ENCODE results near the gene POFUT2.
"Not testable (repeated sequence)": the region's sequence is repeated elsewhere in the genome, so short reads cannot be mapped to it uniquely, and the experiment has no call there.

Gene POFUT2

DNA sequence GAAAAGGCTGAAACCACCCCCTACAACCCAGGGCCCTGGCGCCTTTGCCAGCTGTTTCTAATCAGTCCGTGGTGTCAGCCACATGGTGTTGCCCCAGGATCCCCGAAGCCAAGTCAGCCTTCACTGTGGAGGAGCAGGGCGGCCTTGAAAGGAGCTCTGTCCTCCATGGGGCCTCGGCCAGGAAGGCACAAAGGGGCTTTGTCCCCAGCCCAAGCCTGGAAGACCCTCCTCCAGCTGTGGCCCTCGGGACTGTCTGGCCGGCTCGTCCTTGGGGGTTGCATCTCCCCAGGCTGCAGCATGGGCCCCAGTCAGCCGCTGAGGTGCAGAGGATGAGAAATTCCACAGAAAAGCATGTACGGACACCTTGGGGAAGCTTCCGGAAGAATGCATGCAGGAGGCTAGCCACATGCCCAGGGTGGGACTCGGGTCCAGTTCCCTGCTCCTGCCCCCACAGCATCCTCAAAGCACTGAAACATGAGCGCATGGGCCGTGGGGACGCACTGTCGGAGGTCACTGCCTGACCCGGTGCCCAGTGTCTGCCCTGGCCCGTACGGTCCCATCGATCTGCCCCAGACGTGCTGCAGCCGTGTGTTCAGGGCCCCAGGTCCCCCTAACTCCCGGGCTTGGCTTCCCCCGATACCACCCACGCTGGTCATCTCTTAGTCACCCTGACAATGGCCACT, 38.6 kb upstream of the POFUT2 start:
- DNase-seq (ENCODE audit: low read depth) = no peak

DNA sequence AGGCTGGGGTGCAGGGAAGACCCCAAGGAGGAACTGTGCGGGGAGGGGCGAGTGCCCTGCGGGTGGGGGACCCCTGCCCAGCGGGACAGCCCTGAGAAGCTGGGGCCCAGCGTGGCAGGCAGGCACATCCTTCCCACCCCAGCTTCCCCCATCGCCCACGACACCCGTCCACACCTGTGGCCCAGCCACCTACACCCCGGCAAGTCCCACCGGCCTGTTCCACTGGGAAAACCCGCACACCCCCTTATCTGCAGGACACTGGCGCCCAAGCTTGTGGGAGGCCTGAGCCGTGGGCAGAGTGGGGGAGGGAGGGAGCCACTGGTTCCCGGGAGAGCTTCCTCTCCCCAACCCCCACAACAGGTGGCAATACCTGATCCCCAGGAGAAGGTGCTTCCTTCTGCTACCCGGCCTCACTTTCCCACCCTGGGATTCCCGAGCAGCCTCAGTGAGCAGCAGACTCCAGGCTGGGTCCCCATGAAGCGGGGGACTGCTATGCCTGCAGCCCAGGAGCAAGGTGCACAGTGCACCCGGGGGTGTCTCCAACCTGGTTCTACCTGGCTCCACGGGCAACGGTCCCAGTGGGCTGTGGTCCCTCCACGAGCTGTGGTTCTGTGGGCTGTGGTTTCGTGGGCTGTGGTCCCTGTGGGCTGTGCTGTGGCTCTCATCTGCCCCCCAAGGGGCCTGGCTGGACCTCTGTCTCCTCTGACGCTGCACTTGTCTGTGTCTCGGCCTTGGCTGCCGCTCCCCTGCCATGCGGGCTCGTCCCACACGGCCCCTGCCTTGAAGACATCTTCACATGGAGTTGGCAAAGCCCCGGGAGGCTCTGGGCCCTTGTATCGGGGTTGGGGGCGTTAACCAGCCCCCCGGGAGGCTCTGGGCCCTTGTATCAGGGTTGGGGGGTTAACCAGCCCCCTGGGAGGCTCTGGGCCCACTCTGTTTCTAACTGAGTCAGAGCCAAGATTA, 37.8 kb upstream of the POFUT2 start:
- DNase-seq (ENCODE audit: low read depth) = no peak

DNA sequence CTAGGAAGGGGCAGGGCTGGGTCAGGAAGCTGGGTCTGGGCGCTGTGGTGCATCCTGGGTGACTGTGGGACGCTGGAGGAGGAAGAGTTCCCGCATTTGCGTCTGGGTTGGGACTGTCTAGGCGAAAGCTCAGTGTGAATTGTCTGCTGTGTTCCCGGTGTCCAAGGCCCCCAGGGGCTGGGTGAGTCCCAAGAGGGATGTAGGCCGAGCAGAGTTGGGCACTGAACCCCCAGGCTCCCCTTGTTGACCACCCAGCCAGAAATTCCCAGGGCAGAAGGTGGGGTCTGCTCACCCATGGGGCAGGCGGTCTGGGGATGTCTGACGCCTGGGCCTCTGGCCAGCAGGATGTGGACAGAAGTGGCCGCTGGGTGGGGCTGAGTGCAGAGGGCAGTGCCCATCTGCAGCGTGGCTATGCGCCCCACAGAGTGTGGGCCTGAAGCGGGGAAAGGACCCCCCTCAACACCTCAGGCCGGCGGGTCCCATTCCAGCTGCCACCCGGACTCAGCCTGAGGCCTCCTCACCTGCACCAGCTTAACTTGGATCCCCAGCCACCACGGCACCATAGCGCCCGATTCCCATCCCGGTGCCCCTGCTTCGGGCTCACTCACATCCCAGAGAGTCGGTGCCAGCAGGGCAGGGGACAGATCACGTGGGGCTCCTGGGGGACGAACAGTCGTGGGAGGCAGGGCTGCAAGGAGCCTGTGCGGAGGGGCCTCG, 37.0 kb upstream of the POFUT2 start:
- DNase-seq (ENCODE audit: low read depth) = no peak

DNA sequence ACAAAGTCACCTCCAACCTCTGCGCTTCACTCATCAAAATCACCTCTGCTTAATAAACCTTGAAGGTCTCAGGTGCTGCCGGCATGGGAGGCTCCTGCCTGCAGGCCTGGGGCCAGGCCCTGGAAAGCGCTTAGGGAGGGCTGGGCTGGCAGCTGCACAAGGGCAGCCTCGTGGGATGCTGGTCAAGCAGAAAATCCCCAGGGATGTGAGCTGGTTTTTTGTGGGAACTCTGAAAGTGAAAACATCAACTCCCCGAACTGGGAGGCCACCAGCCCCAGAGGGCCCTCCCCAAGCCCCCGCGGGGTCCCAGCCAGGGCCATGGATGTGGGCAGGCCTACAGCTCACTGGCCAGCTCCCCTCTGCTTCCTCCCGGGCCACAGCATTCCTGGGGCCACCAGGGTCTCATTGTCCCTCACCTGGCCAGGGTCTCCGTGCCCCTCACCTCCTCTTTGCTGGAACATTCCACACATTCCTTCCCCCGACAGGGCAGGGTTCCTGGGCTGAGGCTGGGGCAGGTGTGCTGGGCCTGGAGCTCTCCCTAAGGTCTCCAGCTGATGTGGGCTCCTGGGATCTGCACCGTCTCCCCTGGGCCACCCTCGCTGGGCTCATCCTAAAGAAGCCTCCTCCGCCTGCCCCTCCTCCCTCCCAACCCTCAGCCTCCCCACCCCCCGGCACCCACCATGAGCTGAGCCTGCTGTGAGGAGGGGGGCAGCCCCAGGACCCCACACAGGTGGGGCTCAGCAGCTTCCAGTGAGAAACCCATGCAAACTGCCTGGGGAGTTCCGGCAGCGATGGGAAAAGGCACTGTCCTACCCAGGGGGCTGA, 36.0 kb upstream of the POFUT2 start:
- no peak for DNase-seq (ENCODE audit: low read depth)

DNA sequence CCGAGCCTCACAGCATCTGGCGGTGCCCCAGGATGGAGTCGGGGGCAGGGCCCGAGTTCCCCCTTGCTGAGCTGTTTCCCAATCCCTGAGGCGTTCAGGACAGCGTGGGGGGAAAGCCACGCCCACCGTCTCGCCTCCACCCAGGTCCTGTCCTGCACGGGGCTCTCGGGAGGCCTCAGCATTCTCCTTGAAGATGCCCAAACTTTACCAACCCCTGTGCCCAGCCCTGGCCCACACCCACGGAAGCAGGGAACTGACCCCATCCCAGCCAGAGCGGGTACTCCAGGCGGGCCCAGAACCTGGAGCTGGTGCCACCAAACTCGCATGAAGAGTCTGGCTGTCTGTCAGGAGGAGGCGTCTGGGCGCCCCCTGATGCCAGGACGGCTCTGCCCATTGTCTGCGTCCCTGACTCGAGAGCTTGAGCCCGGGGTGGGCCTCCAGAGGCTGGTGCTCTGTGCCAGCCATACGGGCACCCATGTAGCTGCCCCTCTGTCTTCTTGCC, 35.3 kb upstream of the POFUT2 start:
- no peak for DNase-seq (ENCODE audit: low read depth)

DNA sequence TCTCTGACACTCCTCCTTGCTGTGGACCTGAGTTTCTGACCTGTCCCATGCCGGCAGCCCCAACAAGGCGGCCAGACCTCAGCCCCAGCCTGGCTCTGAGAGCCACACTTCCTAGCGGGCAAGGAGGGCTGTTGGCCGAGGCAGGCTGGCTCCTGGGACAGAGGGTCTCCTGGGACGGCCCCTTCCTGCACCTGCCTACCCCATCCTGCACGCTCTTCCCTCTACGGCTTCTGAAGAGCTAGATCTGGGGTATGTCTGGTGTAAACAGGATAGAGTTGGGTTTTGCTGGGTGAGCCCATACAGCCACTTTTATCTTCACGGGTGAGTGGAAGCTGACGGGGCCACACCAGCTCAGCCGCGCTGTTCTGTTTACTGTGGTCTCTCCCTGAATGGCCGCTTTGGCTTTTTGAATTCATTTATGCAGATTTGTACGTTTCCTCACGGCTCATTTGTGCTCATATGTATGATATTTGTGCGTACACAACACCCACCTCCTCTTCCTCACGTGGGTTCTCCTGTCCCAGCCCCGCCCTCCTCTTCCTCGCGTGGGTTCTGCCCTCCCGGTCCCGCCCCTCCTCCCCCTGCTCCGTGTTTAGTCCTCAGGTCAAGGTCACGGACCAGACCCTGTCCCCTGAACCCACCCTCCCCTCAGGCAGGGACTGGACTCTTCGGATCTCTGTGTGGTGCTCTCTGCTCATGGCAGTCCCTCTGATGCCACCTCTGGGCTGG, 34.7 kb upstream of the POFUT2 start:
- no peak for DNase-seq (ENCODE audit: low read depth)

DNA sequence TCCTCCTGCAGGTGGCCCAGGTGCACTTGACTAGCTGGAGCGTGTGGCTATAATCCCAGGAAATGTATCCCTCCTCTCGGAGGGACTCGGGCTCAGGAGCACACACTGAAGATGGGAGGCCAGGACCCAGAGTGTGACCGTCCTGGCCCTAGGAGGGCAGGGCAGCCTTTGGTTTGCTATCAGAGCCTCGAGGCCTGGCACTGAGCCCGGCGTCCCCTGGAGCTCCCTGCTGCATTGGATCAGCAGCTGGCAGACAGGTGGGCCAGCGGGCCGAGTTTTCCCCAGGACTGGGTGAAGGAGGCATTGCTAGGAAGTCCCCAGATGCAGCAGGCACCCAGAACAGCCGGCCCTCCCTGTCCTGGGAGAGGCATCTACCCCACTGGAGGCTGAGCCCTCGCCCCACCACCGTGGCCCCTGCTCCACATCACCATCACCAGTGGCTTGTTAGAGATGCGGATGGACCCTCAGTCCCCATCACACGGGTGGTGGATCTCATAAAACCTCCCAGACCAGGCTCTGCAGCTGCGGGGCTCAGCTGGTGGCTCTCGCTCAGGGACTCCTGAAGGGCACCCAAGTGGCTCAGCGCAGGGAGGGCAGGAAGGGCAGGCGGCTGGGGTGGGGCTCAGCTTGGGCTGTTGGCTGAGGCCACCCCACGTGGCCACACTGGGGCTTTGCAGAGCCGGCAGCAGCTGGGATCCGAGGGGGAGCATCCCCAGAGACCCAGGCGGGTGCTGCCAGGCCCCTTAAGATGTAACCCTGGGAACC, 32.7 kb upstream of the POFUT2 start:
- no peak for DNase-seq (ENCODE audit: low read depth)

DNA sequence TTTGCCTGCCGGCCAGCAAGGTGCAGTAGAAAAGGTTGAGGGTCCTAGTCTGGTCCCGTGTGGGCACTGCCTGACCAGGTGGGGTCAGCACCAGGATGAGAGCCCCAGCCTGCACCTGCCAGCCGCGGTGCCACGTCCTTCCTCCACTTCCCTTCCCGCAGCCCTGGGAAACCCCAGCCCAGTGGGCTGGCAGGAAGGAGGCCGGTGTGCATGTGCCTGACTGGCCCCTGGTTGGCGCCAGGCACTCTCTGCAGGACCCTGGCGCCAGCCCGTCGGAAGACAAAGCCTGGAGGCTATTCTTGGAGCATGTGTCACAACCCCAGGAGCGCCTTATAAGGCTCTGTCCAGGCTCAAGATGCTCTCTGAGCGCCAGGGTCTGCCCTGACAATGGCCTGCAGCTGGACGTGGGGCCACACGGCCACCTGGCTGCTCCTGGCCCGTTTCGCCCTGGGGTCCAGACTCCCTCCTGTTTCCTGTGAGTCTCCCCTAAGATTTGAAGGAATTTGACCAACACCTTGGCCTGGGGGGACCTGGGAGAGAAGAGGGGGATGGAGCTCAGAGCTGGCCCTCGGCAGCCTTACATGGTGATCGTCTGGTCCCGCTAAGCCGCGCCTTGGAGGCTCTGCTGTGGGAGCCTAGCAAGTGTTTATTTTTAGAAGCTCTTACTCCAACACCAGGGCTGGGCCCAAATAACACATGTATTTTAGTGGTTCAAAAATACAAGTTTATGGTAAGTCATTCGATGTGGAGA, 31.9 kb upstream of the POFUT2 start:
- no peak for DNase-seq (ENCODE audit: low read depth)

DNA sequence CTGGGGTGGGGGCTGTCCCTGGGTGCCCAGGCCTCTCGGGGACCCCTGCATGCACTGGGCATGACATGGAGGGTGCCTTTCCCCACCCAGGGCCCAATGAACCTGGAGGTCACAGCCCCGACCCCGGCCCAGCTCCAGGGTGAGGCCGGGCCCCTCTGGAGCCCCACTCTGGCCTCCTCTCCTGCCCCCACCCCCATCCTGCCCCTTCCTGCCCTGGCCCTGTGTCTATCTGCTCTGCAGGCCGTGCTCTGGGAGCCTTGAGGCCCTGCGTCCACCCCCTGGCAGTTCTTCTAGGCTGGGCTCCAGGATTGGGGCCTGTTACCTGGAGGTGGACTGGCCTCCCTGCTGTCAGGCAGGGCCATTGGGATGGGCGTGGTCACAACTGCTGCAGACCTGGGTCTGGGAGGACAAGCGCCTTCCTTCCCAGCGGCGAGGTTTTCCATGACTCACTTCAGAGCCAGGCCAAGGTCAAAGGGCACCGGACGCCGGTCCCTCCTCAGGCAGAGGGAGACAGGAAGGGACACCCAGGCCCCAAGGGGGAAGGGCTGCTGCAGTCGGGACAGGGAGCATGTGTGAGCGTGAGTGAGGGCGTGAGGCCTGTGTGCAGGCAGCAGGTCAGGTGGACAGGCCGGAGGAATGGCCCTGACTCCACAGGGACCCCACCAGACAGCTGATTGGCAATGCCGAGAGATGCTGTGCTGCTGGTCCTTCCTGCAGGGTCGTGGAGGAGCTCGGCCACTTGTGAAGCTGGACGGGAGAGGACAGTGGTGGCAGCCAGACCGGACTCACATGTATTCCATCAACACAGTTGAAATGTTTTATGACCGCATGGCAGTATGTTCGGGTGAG, 31.1 kb upstream of the POFUT2 start:
- no peak for DNase-seq (ENCODE audit: low read depth)

DNA sequence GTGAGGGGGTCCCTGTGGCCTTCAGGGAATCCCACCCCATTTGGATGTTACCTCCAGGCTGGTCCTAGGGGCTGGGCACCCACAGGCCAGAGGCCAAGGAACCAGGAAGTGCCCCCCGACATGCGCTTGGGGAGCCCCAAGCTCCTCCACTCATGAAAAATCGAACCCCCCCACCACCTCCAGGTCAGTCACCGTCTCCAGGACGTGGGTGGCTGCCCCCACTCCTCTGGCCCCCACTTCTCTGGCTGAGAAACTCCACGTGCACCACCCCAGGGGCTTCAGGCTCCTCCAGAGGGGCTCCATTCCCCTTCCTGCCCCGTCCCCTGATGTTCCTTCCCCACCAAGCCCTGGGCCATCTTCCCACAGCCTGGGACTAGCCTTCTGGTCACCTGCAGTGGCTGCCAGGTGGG, 30.5 kb upstream of the POFUT2 start:
- DNase-seq (ENCODE audit: low read depth) = no peak

DNA sequence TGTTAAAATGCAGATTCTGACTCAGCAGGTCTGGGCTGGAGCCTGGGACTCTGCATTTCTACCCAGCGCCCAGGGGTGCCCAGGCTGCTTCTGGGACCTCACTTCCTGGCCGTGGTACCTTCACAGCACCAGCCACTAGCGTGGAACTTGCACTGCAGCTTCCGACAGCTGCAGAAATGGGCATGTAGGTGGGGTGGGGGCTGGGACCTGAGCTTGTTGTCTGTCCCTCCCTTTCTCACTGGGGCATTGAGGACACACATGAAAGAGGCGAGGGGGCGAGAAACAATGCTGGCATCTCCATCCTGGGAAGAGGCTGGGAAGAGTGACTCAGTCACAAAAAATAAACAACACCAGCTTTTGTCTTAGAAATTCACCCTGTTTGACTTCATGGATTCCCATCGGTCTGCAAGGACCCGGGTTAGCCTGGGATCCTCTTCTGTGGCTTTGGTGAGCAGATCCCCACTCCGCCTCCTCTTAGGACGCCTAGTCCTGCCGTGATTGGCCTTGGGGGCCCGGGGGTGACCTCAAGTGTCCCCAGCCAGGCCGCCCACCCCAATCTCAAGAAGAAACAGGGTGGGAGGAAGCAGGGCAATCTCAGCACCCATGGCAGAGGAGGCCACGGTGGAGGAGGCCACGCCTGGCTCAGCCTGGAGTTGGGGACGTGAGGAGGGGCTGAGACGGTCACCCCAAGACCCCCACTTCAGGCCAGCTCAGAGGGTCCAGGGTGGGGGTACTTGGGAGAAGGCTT, 29.9 kb upstream of the POFUT2 start:
- no peak for DNase-seq (ENCODE audit: low read depth)

DNA sequence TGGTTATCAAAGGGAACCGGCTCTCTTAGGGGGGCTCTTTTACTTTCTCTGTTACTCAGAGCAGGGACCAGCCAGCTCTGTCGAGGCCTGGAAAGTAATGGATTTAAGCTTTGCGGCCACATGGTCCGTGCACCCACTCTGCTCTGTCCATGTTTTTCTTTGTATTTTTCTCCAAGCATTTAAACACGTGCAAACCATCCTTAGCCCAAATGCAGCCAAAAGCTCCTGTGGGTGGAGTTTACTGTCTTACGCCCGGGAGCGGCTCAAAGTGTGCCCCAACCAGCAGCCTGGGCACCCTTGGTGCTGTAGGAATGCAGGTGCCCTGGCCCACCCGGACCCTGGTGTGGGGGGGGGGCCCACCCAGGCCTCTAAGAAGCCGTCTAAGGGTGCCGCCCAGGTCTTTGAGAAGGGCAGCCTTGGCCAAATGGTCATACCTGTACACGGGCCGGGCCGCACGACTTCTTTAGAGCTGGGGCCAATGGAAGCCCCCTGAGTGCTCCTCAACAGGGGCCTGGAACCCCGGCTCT, 29.2 kb upstream of the POFUT2 start:
- DNase-seq (ENCODE audit: low read depth) = no peak

DNA sequence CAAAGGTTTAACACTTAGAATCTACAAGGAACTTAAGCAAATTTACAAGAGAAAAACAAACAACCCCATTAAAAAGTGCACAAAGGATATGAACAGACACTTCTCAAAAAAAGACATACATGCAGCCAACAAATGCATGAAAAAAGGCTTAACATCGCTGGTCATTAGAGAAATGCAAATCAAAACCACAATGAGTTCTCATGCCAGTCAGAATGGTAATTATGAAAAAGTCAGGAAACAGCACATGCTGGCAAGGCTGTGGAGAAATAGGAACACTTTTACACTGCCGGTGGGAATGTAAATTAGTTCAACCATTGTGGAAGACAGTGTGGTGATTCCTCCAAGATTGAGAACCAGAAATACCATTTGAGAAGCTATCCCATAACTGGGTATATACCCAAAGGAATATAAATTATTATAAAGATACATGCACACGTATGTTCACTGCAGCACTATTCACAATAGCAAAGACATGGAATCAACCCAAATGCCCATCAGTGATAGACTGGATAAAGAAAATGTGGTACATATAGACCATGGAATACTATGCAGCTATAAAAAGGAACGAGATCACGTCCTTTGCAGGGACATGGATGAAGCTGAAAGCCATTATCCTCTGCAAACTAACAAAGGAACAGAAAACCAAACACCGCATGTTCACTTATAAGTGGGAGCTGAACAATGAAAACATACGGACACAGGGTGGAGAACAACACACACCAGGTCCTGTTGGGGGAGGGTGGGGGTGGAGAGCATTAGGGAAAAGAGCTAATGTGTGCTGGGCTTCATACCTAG, 28.2 kb upstream of the POFUT2 start:
- DNase-seq (ENCODE audit: low read depth) = not testable (repeated sequence)

DNA sequence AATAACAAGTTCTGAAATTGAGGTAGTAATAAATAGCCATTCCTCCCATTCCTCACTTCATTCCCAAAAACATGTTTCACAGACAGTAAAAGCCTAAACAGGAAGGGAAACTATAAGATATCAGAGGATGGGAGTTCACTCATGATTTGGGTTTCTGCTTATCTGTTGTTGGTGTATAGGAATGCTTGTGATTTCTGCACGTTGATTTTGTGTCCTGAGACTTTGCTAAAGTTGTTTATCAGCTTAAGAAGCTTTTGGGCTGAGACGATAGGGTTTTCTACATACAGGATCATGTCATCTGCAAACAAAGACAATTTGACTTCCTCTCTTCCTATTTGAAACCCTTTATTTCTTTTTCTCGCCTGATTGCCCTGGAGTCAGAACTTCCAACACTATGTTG, 26.0 kb upstream of the POFUT2 start:
- DNase-seq (ENCODE audit: low read depth) = no peak

DNA sequence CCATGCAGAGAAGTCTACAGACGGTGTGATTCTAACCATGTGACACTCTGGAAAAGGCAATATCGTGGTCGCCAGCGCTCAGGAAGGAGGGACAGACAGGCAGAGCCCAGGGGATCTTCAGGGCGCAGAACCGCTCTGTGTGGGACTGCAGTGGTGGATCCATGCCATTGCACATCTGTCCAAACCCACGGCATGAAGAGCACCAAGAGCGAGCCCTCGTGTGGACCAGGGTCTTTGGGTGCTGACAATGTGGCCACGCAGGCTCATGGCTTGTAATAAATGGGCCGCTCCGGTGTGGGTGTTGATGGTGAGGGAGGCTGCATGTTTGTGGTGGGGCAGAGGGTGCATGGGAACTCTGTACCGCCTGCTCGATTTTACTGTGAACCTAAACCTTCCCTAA, 25.3 kb upstream of the POFUT2 start:
- DNase-seq (ENCODE audit: low read depth) = no peak

DNA sequence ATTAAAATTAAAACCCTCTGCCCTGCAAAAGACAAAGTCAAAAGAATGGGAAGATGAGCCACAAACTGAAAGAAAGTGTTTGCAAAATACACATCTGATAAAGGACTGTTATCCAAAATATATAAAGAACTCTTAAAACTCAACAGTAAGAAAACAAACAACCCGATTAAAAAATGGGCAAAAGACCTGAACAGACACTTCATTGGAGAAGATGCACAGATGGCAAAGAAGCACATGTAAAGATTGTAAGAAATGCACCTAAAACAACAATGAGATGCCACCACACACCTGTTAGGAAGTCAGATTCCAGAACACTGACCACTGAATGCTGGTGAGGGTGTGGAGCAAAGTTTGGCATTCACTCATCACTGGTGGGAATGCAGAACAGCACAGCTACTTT, 24.6 kb upstream of the POFUT2 start:
- no peak for DNase-seq (ENCODE audit: low read depth)

DNA sequence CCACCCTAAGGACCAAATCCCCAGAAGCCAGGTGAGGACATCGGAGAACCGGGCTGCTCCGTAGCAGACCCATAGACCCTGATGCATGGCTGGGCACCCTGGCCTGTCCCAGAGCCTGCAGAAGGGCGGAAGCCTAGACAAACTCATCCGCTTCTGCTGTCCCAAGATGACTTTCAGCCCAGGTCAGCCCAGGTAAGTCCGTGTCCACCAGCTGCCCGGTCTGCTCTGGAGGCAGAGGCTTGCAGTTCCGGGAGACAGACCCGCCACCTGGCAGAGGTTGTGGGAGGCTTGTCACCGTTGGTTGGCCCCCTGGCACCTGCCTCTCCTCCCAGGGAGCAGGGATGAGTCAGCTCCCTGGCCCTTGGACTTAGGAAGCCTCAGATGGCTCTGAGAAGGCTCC, 22.8 kb upstream of the POFUT2 start:
- DNase-seq (ENCODE audit: low read depth) = no peak
